Aorta (tissue), 5 donors: ENCODE results near the gene FOXE1. TPM values are rescaled to one million over a fixed set of nuclear protein-coding genes. Genes with fewer than 3 reads are reported as not detected.

Source experiments
- ATAC-seq: fragments of 200-7000 bp; cut with Tn5 transposase; one replicate; pipeline ENCODE4 v1.9.1; 2022; ENCODE audit warnings: moderate library complexity; ENCODE audit not compliant: low FRiP score
- DNase-seq, 2 donors: peaks; one replicate each; pipeline ENCODE4 v3.0.0-alpha.2; 2020
- H3K27ac ChIP-seq, 2 donors: one replicate each; pipeline ENCODE4 v1.5.1; 2013; ENCODE audit warnings: low read length in 2 of 2, mild to moderate bottlenecking in 2 of 2, moderate library complexity in 2 of 2, control low read depth in 1 of 2, inconsistent platforms in 1 of 2, low read depth in 1 of 2
- H3K27me3 ChIP-seq, 2 donors: one replicate each; pipeline ENCODE4 v1.6.1; 2013; ENCODE audit warnings: control low read depth in 1 of 2, low read length in 1 of 2, mild to moderate bottlenecking in 1 of 2, moderate library complexity in 1 of 2; ENCODE audit not compliant: insufficient read depth in 2 of 2, control insufficient read depth in 1 of 2
- H3K36me3 ChIP-seq, 2 donors: one replicate each; pipeline ENCODE4 v1.6.1; 2013; ENCODE audit warnings: control low read depth in 1 of 2, low read length in 1 of 2, mild to moderate bottlenecking in 1 of 2; ENCODE audit not compliant: insufficient read depth in 2 of 2, control insufficient read depth in 1 of 2
- H3K4me1 ChIP-seq, 2 donors: one replicate each; pipeline ENCODE4 v1.6.1; 2013; ENCODE audit warnings: low read length in 2 of 2, control low read depth in 1 of 2, mild to moderate bottlenecking in 1 of 2, moderate library complexity in 1 of 2; ENCODE audit not compliant: insufficient read depth in 2 of 2, control insufficient read depth in 1 of 2
- H3K4me3 ChIP-seq, 2 donors: one replicate each; pipeline ENCODE4 v1.5.1; 2013; ENCODE audit warnings: low read length in 2 of 2, control low read depth in 1 of 2, mild to moderate bottlenecking in 1 of 2
- H3K9me3 ChIP-seq: one replicate; pipeline ENCODE4 v1.6.1; 2013; ENCODE audit warnings: mild to moderate bottlenecking, low read length; ENCODE audit not compliant: control insufficient read depth
- WGBS, 2 donors: extraction: QIAGEN DNeasy Blood & Tissue Kit; methylation state at CpG; one replicate each; pipeline ENCODE4 v1.1.7; 2013; 5-methylcytosine and 5-hydroxymethylcytosine counted together
- intact Hi-C, 2 donors: fragments of 100-400 bp; cut with DNase I; formaldehyde crosslinking; loops; one replicate each; pipeline versions ENCODE4 v1.14.2 to v1.15.0; 2022
- polyA plus RNA-seq, 2 donors: library from polyadenylated mRNA; stranded (reverse); fragments of 200-250 nt; gene quantifications; one replicate each; pipeline ENCODE4 v1.2.3, GENCODE V29; 2013
- total RNA-seq, 2 donors: library from RNA; stranded (reverse); fragmentation: NEBNext Ultra II Directional; extraction: Animal tissue kit (Norgen Biotek cat#: 25700); gene quantifications; one replicate each; pipeline ENCODE4 v1.2.1, GENCODE V29; 2021
- donor health status: healthy with polysubstance abuse.
- donor health status: Bipolar disorder and iron deficiency.
- donor health status: DM: no; HTN: no; CAD: no.
- donor health status: DM: no; HTN: no; CAD: no.
- donor health status: DM: yes; HTN: yes; CAD: no.

The FOXE1 gene
- total and polyA plus RNA-seq, 4 donors: not detected

- Histone ChIP-seq H3K4me3 (no peak overlapping the region), H3K27me3 (peaks cover 0 to under 1% of the 10 kb centered on the region in 2 donors), H3K36me3 (no peaks in the 10 kb centered on the region), H3K4me1 (no peaks in the 10 kb centered on the region), H3K27ac (no peak overlapping the region), H3K9me3 (peaks cover 1% of the 10 kb centered on the region)
- 3 to 5% methylated on average over 34 of the region's 34 CpGs for WGBS, 2 donors
- ATAC-seq: no peak
- intact Hi-C loops: no loop called here
- DNase-seq: no peak
Observed at GRCh38 chr9:97852399-97853055, 499 bp upstream of the FOXE1 start.

GRCh38 chr9:97853844-97854695, 1.0 kb downstream of the FOXE1 start:
- intact Hi-C loops: no loop called here
- H3K4me3 ChIP-seq: no peak overlapping the region
- H3K4me1 ChIP-seq: no peaks in the 10 kb centered on the region
- no peaks in the 10 kb centered on the region for H3K36me3 ChIP-seq
- ATAC-seq (no peak), DNase-seq (no peak)
- H3K9me3 ChIP-seq: peaks cover 1% of the 10 kb centered on the region
- no peak overlapping the region for H3K27ac ChIP-seq
- WGBS, 2 donors: 2% methylated on average over 88 to 125 of the region's 125 CpGs
- peaks cover 0 to 2% of the 10 kb centered on the region in 2 donors for H3K27me3 ChIP-seq

- peaks cover 0 to 2% of the 10 kb centered on the region in 2 donors for H3K27me3 ChIP-seq
- H3K27ac ChIP-seq: no peak overlapping the region
- peaks cover 1% of the 10 kb centered on the region for H3K9me3 ChIP-seq
- no peaks in the 10 kb centered on the region for H3K36me3 ChIP-seq
- no peak for ATAC-seq
- WGBS, 2 donors: 6 to 8% methylated on average over 70 to 71 of the region's 71 CpGs
- H3K4me3 ChIP-seq: no peak overlapping the region
- no peak for DNase-seq
- intact Hi-C loops: no loop called here
- no peaks in the 10 kb centered on the region for H3K4me1 ChIP-seq
Observed at GRCh38 chr9:97854696-97855485, 1.9 kb downstream of the FOXE1 start.

- H3K27me3 ChIP-seq: peaks cover 0 to 2% of the 10 kb centered on the region in 2 donors
- DNase-seq (no peak), ATAC-seq (no peak)
- 20 to 29% methylated on average over 8 of the region's 8 CpGs for WGBS, 2 donors
- intact Hi-C loops: no loop called here
- no peak overlapping the region for H3K27ac ChIP-seq
- no peaks in the 10 kb centered on the region for H3K36me3 ChIP-seq
- H3K4me1 ChIP-seq: no peaks in the 10 kb centered on the region
- no peak overlapping the region for H3K4me3 ChIP-seq
- H3K9me3 ChIP-seq: no peaks in the 10 kb centered on the region
Observed at GRCh38 chr9:97855486-97855875, 2.5 kb downstream of the FOXE1 start.

- peaks cover 0 to 2% of the 10 kb centered on the region in 2 donors for H3K27me3 ChIP-seq
- H3K27ac ChIP-seq: no peak overlapping the region
- 39 to 55% methylated on average over 5 of the region's 5 CpGs for WGBS, 2 donors
- H3K9me3 ChIP-seq: no peaks in the 10 kb centered on the region
- no peak for DNase-seq
- no peak for ATAC-seq
- intact Hi-C loops: no loop called here
- H3K4me3 ChIP-seq: no peak overlapping the region
- no peaks in the 10 kb centered on the region for H3K4me1 ChIP-seq
- H3K36me3 ChIP-seq: no peaks in the 10 kb centered on the region
Observed at GRCh38 chr9:97855899-97856298, 2.9 kb downstream of the FOXE1 start.

GRCh38 chr9:97856857-97857605, 4.0 kb downstream of the FOXE1 start:
- intact Hi-C loops: no loop called here
- ATAC-seq (no peak), DNase-seq (no peak)
- Histone ChIP-seq H3K4me3 (no peak overlapping the region), H3K27ac (no peak overlapping the region), H3K4me1 (no peaks in the 10 kb centered on the region), H3K36me3 (no peaks in the 10 kb centered on the region), H3K27me3 (peaks cover 0 to 2% of the 10 kb centered on the region in 2 donors), H3K9me3 (no peaks in the 10 kb centered on the region)
- WGBS, 2 donors: 17 to 25% methylated on average over 15 of the region's 15 CpGs

- WGBS, 2 donors: 5 to 8% methylated on average over 54 of the region's 54 CpGs
- no peaks in the 10 kb centered on the region for H3K36me3 ChIP-seq
- no peaks in the 10 kb centered on the region for H3K9me3 ChIP-seq
- no peak for DNase-seq
- H3K27ac ChIP-seq: no peak overlapping the region
- intact Hi-C loops: no loop called here
- no peak for ATAC-seq
- no peak overlapping the region for H3K4me3 ChIP-seq
- H3K4me1 ChIP-seq: no peaks in the 10 kb centered on the region
- H3K27me3 ChIP-seq: peaks cover 0 to 2% of the 10 kb centered on the region in 2 donors
Observed at GRCh38 chr9:97857606-97858392, 4.8 kb downstream of the FOXE1 start.

GRCh38 chr9:97858393-97858713, 5.3 kb downstream of the FOXE1 start:
- ATAC-seq (no peak), DNase-seq (no peak)
- no peak overlapping the region for H3K27ac ChIP-seq
- no peaks in the 10 kb centered on the region for H3K9me3 ChIP-seq
- intact Hi-C loops: no loop called here
- WGBS, 2 donors: 16 to 28% methylated on average over 6 of the region's 6 CpGs
- no peaks in the 10 kb centered on the region for H3K4me1 ChIP-seq
- no peaks in the 10 kb centered on the region for H3K36me3 ChIP-seq
- no peak overlapping the region for H3K4me3 ChIP-seq
- H3K27me3 ChIP-seq: peaks cover 0 to 2% of the 10 kb centered on the region in 2 donors
